HL-60 (cell line): ENCODE data around the gene SMIM31.

Experiments
- CTCF ChIP-seq: IDR thresholded peaks from one replicate; pipeline ENCODE4 v1.5.1; 2011; ENCODE audit warnings: low read length, control low read depth, inconsistent platforms; ENCODE audit not compliant: insufficient read depth
- POLR2AphosphoS5 ChIP-seq: IDR thresholded peaks from 2 replicates; pipeline ENCODE4 v1.6.1; 2012; ENCODE audit warnings: low read depth

DNA sequence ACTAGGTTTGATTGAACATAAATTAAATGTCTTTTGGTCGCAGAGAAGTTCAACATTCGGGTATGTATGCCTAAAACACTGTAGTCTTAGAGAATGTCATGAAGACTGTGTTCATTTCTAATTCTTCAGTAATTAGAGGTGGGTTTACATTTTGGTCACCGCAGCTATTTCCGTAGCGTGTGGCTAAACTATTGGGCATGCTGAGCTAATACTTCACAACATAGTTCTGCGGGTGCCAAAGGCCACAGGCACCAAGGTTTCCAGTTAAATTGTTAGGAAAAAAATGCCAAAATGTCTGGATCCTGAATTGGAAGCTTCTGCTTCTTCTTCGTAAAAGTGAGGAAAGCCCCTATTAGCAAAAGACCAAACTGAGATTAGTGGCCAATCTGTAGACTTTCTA, 25.1 kb downstream of the SMIM31 start:
- TF ChIP-seq CTCF, result no peak
- TF ChIP-seq POLR2AphosphoS5, result no peak
